GM20000 (cell line): ENCODE data around the gene SLC30A3.
"Not testable (repeated sequence)": the region's sequence is repeated elsewhere in the genome, so short reads cannot be mapped to it uniquely, and the experiment has no call there.

ENCODE experiments used
- DNase-seq: peaks from one replicate; pipeline ENCODE4 v3.0.0; 2012; ENCODE audit warnings: low spot score
- CTCF ChIP-seq: IDR thresholded peaks from 2 replicates; pipeline ENCODE4 v1.5.1; 2012; ENCODE audit warnings: mild to moderate bottlenecking, control low read depth; ENCODE audit errors: extremely low read depth, missing control alignments

SLC30A3 gene

GRCh38 chr2:27284996-27285395 lies 22.1 kb upstream of the SLC30A3 start:
- DNase-seq = no peak
- TF ChIP-seq CTCF = no peak

- no peak for DNase-seq
Measured at GRCh38 chr2:27282892-27283291, 20.0 kb upstream of the SLC30A3 start.

GRCh38 chr2:27281855-27282559 lies 19.2 kb upstream of the SLC30A3 start, which contains the start of gene TRIM54:
Gene TRIM54 (plus strand): TSS chr2:27282429. CDS start chr2:27282732, 303 bp downstream.
- no peak for DNase-seq
- no peak for TF ChIP-seq CTCF

More at GRCh38 chr2:27282892-27283291, 20.0 kb upstream of the SLC30A3 start:
- no peak for TF ChIP-seq CTCF

- no peak for TF ChIP-seq CTCF
- no peak for DNase-seq
Measured at GRCh38 chr2:27281442-27281841, 18.6 kb upstream of the SLC30A3 start.

GRCh38 chr2:27280826-27281225 lies 18.0 kb upstream of the SLC30A3 start:
- no peak for TF ChIP-seq CTCF

GRCh38 chr2:27278010-27278409 lies 15.2 kb upstream of the SLC30A3 start:
- no peak for TF ChIP-seq CTCF
- no peak for DNase-seq

More at GRCh38 chr2:27280826-27281225, 18.0 kb upstream of the SLC30A3 start:
- no peak for DNase-seq

- no peak for DNase-seq
- TF ChIP-seq CTCF = no peak
Measured at GRCh38 chr2:27275211-27276150, 12.6 kb upstream of the SLC30A3 start, which contains the start of gene DNAJC5G. Gene DNAJC5G (plus strand): TSS chr2:27275433. CDS start chr2:27276729, 1,296 bp downstream.

- not testable (repeated sequence) for DNase-seq
Measured at GRCh38 chr2:27272537-27273522, 10.0 kb upstream of the SLC30A3 start.
